GM23338 (cell line): ENCODE measurements around the gene PLA2G4B. TPM values are rescaled to one million over a fixed set of nuclear protein-coding genes. Genes with fewer than 3 reads are reported as not detected.

Experiments
- ATAC-seq: fragments of 200-7000 bp; cut with Tn5 transposase; 3 replicates; pipeline ENCODE4 v1.9.1; 2020
- DNase-seq: peaks from one replicate; pipeline ENCODE4 v3.0.0-alpha.2; 2015; ENCODE audit warnings: low spot score
- H2AFZ ChIP-seq: fragments of 200-600 bp; sonication (generic); 2 replicates; pipeline ENCODE4 v1.8.0; 2016; ENCODE audit warnings: antibody characterized with exemption, mild to moderate bottlenecking, moderate library complexity
- H3F3A ChIP-seq: fragments of 200-600 bp; sonication (generic); replicated peaks from 2 replicates; pipeline ENCODE4 v1.8.0; 2017; ENCODE audit warnings: antibody characterized with exemption, mixed run types, low read depth
- H3K27ac ChIP-seq: fragments of 200-600 bp; sonication (generic); 2 replicates; pipeline ENCODE4 v1.6.1; 2016; ENCODE audit warnings: low read depth
- H3K27me3 ChIP-seq: fragments of 200-600 bp; sonication (generic); 2 replicates; pipeline ENCODE4 v1.8.0; 2016; ENCODE audit warnings: mild to moderate bottlenecking, mixed run types, moderate library complexity; ENCODE audit not compliant: insufficient read depth
- H3K36me3 ChIP-seq: fragments of 200-600 bp; sonication (generic); 2 replicates; pipeline ENCODE4 v1.8.0; 2016; ENCODE audit warnings: mild to moderate bottlenecking; ENCODE audit not compliant: insufficient read depth
- H3K4me1 ChIP-seq: fragments of 200-600 bp; sonication (generic); 2 replicates; pipeline ENCODE4 v1.8.0; 2016; ENCODE audit warnings: mild to moderate bottlenecking, moderate library complexity; ENCODE audit not compliant: insufficient read depth
- H3K4me2 ChIP-seq: fragments of 200-600 bp; sonication (generic); 2 replicates; pipeline ENCODE4 v1.7.1; 2017; ENCODE audit warnings: mixed run types
- H3K4me3 ChIP-seq: fragments of 200-600 bp; sonication (generic); 2 replicates; pipeline ENCODE4 v1.6.1; 2016; ENCODE audit warnings: mixed run types
- H3K79me2 ChIP-seq: fragments of 200-600 bp; sonication (generic); replicated peaks from 2 replicates; pipeline ENCODE4 v1.8.0; 2017; ENCODE audit warnings: mild to moderate bottlenecking; ENCODE audit not compliant: insufficient read depth
- H3K9me2 ChIP-seq: fragments of 200-600 bp; sonication (generic); 2 replicates; pipeline ENCODE4 v1.8.0; 2017; ENCODE audit not compliant: insufficient read depth
- H4K20me1 ChIP-seq: fragments of 200-600 bp; sonication (generic); replicated peaks from 2 replicates; pipeline ENCODE4 v1.8.0; 2017; ENCODE audit warnings: mild to moderate bottlenecking; ENCODE audit not compliant: insufficient read depth
- H3K27ac Mint-ChIP-seq: 2 replicates; pipeline ENCODE4 v1.8.0; 2020; ENCODE audit warnings: inconsistent platforms, mild to moderate bottlenecking, moderate library complexity, mixed read lengths
- H3K27me3 Mint-ChIP-seq: 3 replicates; pipeline ENCODE4 v1.8.0; 2022; ENCODE audit warnings: low read depth, mild to moderate bottlenecking, moderate library complexity, mixed read lengths, inconsistent platforms; ENCODE audit not compliant: insufficient read depth, poor library complexity
- H3K36me3 Mint-ChIP-seq: 3 replicates; pipeline ENCODE4 v1.8.0; 2021; ENCODE audit warnings: low read depth, mild to moderate bottlenecking, inconsistent platforms, moderate library complexity, mixed read lengths
- H3K4me1 Mint-ChIP-seq: 3 replicates; pipeline ENCODE4 v1.8.0; 2020; ENCODE audit warnings: mild to moderate bottlenecking, inconsistent platforms, mixed read lengths
- H3K4me3 Mint-ChIP-seq: 3 replicates; pipeline ENCODE4 v1.8.0; 2021; ENCODE audit warnings: moderate library complexity, mild to moderate bottlenecking, inconsistent platforms, mixed read lengths
- H3K9me3 Mint-ChIP-seq: 3 replicates; pipeline ENCODE4 v1.8.0; 2020; ENCODE audit warnings: moderate library complexity, mild to moderate bottlenecking, inconsistent platforms, mixed read lengths
- CREB1 ChIP-seq: fragments of 250-450 bp; sonication (Bioruptor Pico); IDR thresholded peaks from 2 replicates; pipeline ENCODE4 v1.5.0; 2020; ENCODE audit warnings: low read depth, mild to moderate bottlenecking, moderate library complexity
- CTCF ChIP-seq, 2 experiments: fragments of 200-600 bp in 1 of 2; sonication (generic) in 1 of 2; conservative IDR thresholded peaks; 2 replicates each; pipeline versions ENCODE4 v1.5.1 to v1.6.1; 2016 to 2017; ENCODE audit warnings: antibody characterized with exemption in 2 of 2, low read depth in 2 of 2, mild to moderate bottlenecking in 2 of 2, moderate library complexity in 1 of 2
- ETS1 ChIP-seq: IDR thresholded peaks from 2 replicates; pipeline ENCODE4 v1.6.1; 2016; ENCODE audit warnings: antibody characterized with exemption
- EZH2phosphoT487 ChIP-seq: fragments of 200-600 bp; sonication (generic); IDR thresholded peaks from one replicate; pipeline ENCODE4 v1.8.1; 2018; ENCODE audit warnings: antibody characterized with exemption; ENCODE audit not compliant: unreplicated experiment
- JUNB ChIP-seq: IDR thresholded peaks from one replicate; pipeline ENCODE4 v1.6.1; 2016; ENCODE audit warnings: antibody characterized with exemption; ENCODE audit not compliant: unreplicated experiment
- NANOG ChIP-seq: IDR thresholded peaks from 2 replicates; pipeline ENCODE4 v1.6.1; 2016; ENCODE audit warnings: antibody characterized with exemption, borderline replicate concordance
- POLR2AphosphoS5 ChIP-seq: IDR thresholded peaks from 2 replicates; pipeline ENCODE4 v1.6.1; 2016; ENCODE audit warnings: antibody characterized with exemption, low read depth
- REST ChIP-seq: IDR thresholded peaks from one replicate; pipeline ENCODE4 v1.6.1; 2018; ENCODE audit warnings: antibody characterized with exemption; ENCODE audit not compliant: unreplicated experiment
- STAT1 ChIP-seq: IDR thresholded peaks from one replicate; pipeline ENCODE4 v1.6.1; 2016; ENCODE audit warnings: antibody characterized with exemption; ENCODE audit not compliant: unreplicated experiment
- ZNF114 ChIP-seq: fragments of 250-450 bp; sonication (Bioruptor Pico); IDR thresholded peaks from 2 replicates; pipeline ENCODE4 v1.5.0; 2020; ENCODE audit warnings: mild to moderate bottlenecking, moderate library complexity
- ZNF331 ChIP-seq: fragments of 250-450 bp; sonication (Bioruptor Pico); IDR thresholded peaks from 2 replicates; pipeline ENCODE4 v1.5.0; 2020; ENCODE audit warnings: low read depth, mild to moderate bottlenecking, moderate library complexity
- polyA plus RNA-seq: library from polyadenylated mRNA; unstranded; fragments of >200 nt; fragmentation: Nextera tagmentation; extraction: Ambion mirVana; gene quantifications from 2 replicates; pipeline ENCODE4 v1.2.1, GENCODE V29; 2016
- total RNA-seq: library from RNA; depleted of rRNA; stranded (reverse); fragments of >200 nt; shearing (Covaris generic); gene quantifications from 2 replicates; pipeline ENCODE4 v1.2.3, GENCODE V29; 2014

The PLA2G4B gene
- total and polyA plus RNA-seq, 2 experiments from 2014 or later = 4.4 to 9.6 TPM

GRCh38 chr15:41834096-41834495 lies 4.6 kb upstream of the PLA2G4B start (continued):
- no peak for TF ChIP-seq REST
- TF ChIP-seq JUNB = no peak

- H4K20me1 ChIP-seq = no peaks in the 10 kb centered on the region; the same call in 1 of the 2 replicates
- H3K4me1 Mint-ChIP-seq = no peaks in the 10 kb centered on the region; the same call in 2 of the 3 replicates
- no peaks in the 10 kb centered on the region for H3K79me2 ChIP-seq
- ATAC-seq (no peak), DNase-seq (no peak)
- no peak overlapping the region for H2AFZ ChIP-seq
- no peak overlapping the region for H3K4me2 ChIP-seq
- no peak overlapping the region for H3K4me3 Mint-ChIP-seq
- H3K27ac ChIP-seq = no peak overlapping the region
- no peaks in the 10 kb centered on the region for H3K9me2 ChIP-seq
- H3K27me3 Mint-ChIP-seq = peaks cover 9% of the 10 kb centered on the region
- no peak overlapping the region for H3K4me3 ChIP-seq
- no peaks in the 10 kb centered on the region for H3K4me1 ChIP-seq
- no peaks in the 10 kb centered on the region for H3F3A ChIP-seq
- no peaks in the 10 kb centered on the region for H3K9me3 Mint-ChIP-seq
- H3K36me3 Mint-ChIP-seq = peaks cover 15% of the 10 kb centered on the region; the same call in 2 of the 3 replicates
- no peak overlapping the region for H3K27ac Mint-ChIP-seq
- no peaks in the 10 kb centered on the region for H3K27me3 ChIP-seq
- H3K36me3 ChIP-seq = no peaks in the 10 kb centered on the region; the same call in 1 of the 2 replicates
- TF ChIP-seq REST (no peak), ZNF331 (no peak), ETS1 (no peak), NANOG (no peak), EZH2phosphoT487 (no peak), CTCF (conservative IDR thresholded peaks at IDR 0.05; ENCODE audit: low read depth in 2 of 2) (no peak), STAT1 (no peak), JUNB (no peak), CREB1 (CRISPR knock-in tag) (no peak), ZNF114 (CRISPR knock-in tag) (no peak), POLR2AphosphoS5 (no peak)
Measured at GRCh38 chr15:41836073-41836472, 2.6 kb upstream of the PLA2G4B start.
